Measurements from ENCODE around the gene SORCS3. TPM values are rescaled to one million over a fixed set of nuclear protein-coding genes. Genes with fewer than 3 reads are reported as not detected.

Gene SORCS3
- total RNA-seq, 1 experiment from 2014 or later, result not detected

GRCh38 chr10:105070952-105071351 is 429.9 kb downstream of the SORCS3 start:
- CTCF ChIA-PET, result no interaction called here
- Histone ChIP-seq H3K27ac (ENCODE audit: low read depth, low read length) (no peak overlapping the region), H3K9me2 (ENCODE audit: insufficient read depth) (no peaks in the 10 kb centered on the region), H3K4me3 (replicated peaks in 1 of 2; ENCODE audit: low read depth in 1 of 2, low read length in 2 of 2) (no peak overlapping the region), H4K20me1 (ENCODE audit: insufficient read depth) (no peaks in the 10 kb centered on the region), H3K36me3 (ENCODE audit: control insufficient read depth in 1 of 2, insufficient read depth in 2 of 2, low read length in 2 of 2) (no peaks in the 10 kb centered on the region), H3K27me3 (ENCODE audit: insufficient read depth, low read length) (peaks cover 16% of the 10 kb centered on the region), H3K4me1 (ENCODE audit: control insufficient read depth in 1 of 2, insufficient read depth in 2 of 2, low read length in 2 of 2) (no peaks in the 10 kb centered on the region), H3K4me2 (ENCODE audit: low read length) (no peak overlapping the region), H3K9ac (ENCODE audit: low read length) (no peak overlapping the region), H2AFZ (ENCODE audit: low read depth, low read length, poor library complexity, severe bottlenecking) (no peak overlapping the region), H3K79me2 (ENCODE audit: insufficient read depth, low read length) (no peaks in the 10 kb centered on the region), H3K9me3 (ENCODE audit: control insufficient read depth in 1 of 2, insufficient read depth in 1 of 2, low read depth in 1 of 2, low read length in 2 of 2) (no peaks in the 10 kb centered on the region)
- no TSS peak for BruUV-seq (replicated peaks)
- TF ChIP-seq RAD21 (IDR thresholded peaks at IDR 0.05; ENCODE audit: low read depth), result no peak
- no peak for TF ChIP-seq ZBTB33 (IDR thresholded peaks at IDR 0.05; ENCODE audit: extremely low read depth, insufficient replicate concordance, low read length)
- TF ChIP-seq SIN3A (IDR thresholded peaks at IDR 0.05; ENCODE audit: low read depth), result no peak
- no peak for TF ChIP-seq ZNF274 (IDR thresholded peaks at IDR 0.05; ENCODE audit: low read depth, low read length)
- TF ChIP-seq MAX (IDR thresholded peaks at IDR 0.05), result no peak
- no peak for TF ChIP-seq ATF3 (IDR thresholded peaks at IDR 0.05)
- no peak for TF ChIP-seq TCF7L2 (IDR thresholded peaks at IDR 0.05; ENCODE audit: borderline replicate concordance, extremely low read depth, insufficient read depth, insufficient read length)
- TF ChIP-seq REST (IDR thresholded peaks at IDR 0.05; ENCODE audit: low read depth), result no peak
- no peak for TF ChIP-seq FOSL1 (IDR thresholded peaks at IDR 0.05; ENCODE audit: low read depth)
- TF ChIP-seq EZH2 (IDR thresholded peaks at IDR 0.05), result no peak
- TF ChIP-seq POLR2A (IDR thresholded peaks at IDR 0.05; ENCODE audit: borderline replicate concordance, extremely low read depth, insufficient read depth, insufficient read length), result no peak
- intact Hi-C loops (cut with micrococcal nuclease), result no loop called here
- RAD21 ChIA-PET (ENCODE audit: low non-redundant PET in 1 of 2, low total read pairs in 2 of 2, uncharacterized antibody in 2 of 2, unreplicated experiment in 2 of 2), result no interaction called here
- POLR2A ChIA-PET, result no interaction called here
- no peak for DNase-seq (ENCODE audit: low read depth, low spot score)
- no peak for ATAC-seq
